Activated gamma-delta T cell treated with Interleukin-2 at 50 U/mL for 16 hours (primary cell): ENCODE results near the gene LRBA.

Experiments used
- DNase-seq: peaks from one replicate; pipeline ENCODE4 v3.0.0-alpha.2; 2020

Gene LRBA

GRCh38 chr4:150647008-150647407 is 368.1 kb downstream of the LRBA start:
- no peak for DNase-seq

GRCh38 chr4:150641612-150642011 is 373.5 kb downstream of the LRBA start:
- DNase-seq = no peak

GRCh38 chr4:150632639-150633038 is 382.4 kb downstream of the LRBA start:
- DNase-seq = no peak

- DNase-seq = no peak
Measured at GRCh38 chr4:150628073-150628472, 387.0 kb downstream of the LRBA start.

DNA sequence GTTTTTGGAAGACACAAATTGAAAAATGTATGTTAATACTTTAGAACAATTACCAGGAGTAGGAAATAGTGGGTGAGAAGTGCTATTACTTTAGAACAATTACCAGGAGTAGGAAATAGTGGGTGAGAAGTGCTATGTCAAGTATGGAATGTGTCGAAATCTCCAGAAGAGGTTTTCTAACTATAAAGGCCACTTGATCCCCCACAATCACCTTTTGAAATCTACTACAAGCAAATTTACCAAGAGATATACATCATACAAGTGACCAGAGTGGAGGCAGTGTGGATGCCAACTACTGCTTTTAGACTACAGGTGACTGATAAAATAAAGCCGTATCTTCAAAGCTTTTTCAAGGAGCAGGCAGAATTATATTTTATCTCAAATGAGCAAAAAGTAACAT is 390.1 kb downstream of the LRBA start:
- no peak for DNase-seq

DNA sequence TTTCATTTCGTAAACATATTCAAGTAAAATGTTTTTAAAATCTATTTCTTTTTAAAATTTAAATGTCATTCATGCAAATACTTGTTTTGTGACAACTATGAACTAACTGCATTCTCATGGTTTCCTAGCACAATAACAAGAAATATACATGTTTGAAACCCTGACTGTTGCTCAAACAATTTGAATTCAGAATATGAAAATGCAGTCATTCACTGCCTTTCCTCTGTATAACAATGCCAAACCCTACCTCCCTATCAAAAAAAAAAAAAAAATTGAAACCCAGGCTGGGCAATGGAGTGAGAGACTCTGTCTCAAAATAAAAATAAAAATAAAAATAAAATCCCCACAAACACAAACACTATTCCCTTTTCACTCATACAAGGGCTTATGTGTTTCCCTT is 391.0 kb downstream of the LRBA start:
- DNase-seq = no peak

DNA sequence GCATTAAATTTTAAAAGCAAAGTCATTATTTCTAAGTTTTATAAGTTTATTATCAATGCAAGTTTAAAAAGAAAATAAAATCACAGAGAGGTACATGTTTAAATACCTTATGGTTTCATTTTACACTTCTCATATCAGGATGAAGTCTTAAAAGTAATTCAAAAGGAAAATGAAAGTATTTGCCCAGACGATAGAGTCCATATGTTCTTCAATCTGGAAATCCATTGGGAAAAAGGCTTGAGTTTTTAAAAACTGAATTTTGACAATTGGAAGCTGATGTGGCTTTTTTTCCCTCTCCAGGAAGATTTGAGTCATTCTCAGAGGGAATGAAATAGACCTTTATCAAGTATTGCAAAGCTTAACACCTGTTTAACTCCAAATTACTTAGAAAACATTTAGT is 396.0 kb downstream of the LRBA start:
- DNase-seq = no peak

DNA sequence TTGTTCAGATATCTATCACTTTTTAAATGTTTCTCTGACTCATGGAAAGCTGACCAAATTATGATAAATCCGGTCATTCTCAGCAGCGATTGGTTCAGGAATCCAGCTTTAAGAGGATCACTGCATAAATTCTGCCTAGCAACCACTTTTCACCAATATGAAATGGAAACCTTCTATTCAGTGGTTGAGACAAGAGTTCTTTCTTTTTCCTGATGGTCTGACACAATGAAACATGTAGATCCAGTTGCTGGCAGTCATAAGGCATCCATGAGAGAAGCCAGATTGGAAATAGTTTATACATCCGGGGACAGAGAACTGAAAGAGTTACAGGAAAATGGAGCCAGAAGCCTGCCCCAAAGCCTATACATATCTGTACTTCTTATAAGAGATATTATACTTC is 406.0 kb downstream of the LRBA start:
- DNase-seq = no peak

DNA sequence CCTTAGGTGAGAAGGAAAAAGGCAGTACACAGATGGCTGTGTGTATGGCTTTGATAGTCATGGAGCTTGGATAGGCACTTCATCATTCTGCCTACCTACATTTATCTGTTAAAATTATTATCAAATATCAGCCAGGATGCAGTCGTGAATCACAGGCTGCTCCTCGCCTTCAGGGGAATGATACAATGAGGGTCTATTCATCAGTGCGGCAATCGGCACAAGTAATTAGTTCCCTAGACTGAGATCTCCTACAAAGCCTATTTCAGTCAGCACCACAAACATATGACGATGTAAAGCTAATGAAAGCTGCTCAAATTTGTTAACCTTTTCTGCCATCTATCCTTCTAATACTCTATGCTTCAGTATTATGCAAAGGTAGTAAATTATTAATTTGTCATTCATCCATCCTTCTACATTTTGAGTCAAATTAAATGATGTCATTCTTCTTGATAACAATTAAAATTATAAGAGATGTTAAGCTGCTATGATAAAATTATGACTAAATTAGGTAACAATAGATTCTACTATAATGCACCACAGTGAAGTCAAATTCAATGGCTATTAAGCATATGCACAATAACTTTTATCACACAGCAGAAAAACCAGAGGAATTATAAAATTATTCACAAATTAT is 414.2 kb downstream of the LRBA start:
- DNase-seq = no peak

DNA sequence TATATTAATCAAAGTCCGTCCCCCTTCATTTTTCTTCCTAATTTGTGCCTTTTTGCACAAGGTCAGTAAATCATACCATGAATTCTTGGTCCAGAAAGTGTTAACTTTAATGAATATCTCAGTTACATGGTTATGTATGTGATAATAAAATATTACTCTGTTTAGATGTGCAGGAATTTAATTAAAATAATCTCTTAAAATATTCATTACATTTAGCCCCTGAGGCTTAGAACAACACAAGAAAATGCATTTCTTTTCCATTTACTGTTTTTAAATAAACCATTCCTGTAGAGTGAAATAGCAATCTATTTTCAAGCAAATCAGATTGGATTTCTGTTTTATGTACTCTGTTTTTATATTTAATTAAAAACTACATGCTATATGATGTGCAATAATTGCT is 415.5 kb downstream of the LRBA start:
- DNase-seq = no peak

- DNase-seq = no peak
Measured at GRCh38 chr4:150598909-150599308, 416.2 kb downstream of the LRBA start.

DNA sequence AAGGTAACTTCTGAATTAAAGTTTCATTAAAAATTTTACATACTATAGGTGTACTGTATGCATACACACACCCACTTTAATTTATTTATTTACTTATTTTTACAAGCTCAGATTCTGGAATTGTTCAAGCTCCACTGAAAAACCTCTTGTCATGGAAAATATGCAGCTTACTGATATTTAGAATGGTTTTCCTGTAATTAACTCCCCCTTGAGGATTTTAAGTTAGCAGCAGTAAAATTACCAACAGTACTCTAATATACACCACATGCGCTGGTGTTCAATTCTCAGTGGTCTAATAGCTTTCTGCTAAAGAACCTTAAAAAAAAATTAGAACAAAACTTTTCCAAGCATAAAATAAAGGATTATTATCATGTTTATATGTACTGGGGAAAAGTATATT is 421.1 kb downstream of the LRBA start:
- no peak for DNase-seq

DNA sequence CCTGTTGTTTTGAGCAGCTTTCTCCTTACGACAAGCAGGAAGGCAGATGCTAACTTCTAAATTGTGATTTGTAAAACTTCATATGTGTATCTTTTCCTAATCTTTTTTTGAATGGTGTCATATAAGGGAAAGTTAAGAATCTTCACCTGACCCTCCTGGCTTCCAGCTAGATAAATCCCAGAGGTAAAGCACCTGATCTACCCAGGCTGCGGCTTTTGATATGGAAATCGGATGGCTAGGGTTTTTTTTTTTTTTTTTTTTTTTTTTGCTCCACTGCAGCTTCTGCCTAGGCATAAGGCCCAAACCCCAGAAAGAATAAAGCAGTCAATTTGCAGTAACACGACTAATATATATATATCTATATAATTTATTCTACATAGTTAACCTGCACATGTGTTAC is 423.2 kb downstream of the LRBA start:
- no peak for DNase-seq

GRCh38 chr4:150591406-150591805 is 423.7 kb downstream of the LRBA start:
- DNase-seq = no peak

DNA sequence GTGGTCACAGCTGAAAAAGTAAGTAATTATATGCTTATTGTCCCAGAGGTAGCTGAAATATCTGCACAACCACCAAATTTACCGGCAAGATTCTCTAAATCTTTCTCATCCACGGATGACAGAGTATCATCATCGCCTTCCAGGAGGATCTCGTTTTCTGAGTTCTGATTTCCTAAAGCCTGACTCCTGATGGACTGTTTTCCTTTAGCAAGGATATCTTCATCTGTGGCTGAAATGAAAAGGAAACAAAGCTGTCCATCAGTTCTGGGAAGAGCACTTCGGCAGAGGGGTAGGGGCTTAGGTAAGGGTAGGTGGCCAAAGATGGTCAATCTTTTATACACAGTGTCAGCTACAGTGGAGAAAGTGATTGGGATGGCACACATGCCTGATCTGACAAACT is 424.5 kb downstream of the LRBA start:
- no peak for DNase-seq

GRCh38 chr4:150589157-150589556 is 425.9 kb downstream of the LRBA start:
- DNase-seq = no peak

GRCh38 chr4:150588316-150588715 is 426.8 kb downstream of the LRBA start:
- DNase-seq = no peak

DNA sequence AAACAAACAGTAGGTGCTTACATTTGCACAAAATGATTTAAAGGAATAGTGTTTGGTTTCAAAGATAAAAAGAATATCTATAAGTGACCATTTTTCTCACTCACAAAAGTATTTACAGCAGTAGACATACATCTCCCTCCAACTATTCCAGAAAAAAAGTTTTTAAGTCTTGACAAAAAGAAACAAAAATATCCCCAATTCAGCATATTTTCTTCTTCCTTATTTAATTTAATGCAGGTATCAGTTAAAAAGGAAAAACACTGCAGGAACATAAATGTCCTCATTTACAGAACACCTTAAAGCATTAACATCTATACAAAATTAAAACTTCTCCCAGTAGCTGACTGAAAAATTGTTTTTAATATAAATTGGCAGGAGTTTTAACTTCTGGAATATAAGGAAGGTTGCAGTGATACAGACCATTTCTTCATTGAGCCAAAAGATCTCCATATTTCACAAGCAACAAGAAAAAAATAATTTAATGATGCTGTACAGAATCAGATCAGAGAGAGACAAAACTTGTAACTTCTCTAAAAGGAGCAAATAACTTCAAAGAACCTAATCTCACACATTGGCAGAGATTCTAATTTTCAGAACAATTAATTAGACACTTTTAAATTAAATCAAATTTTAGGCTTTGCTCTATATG is 428.8 kb downstream of the LRBA start:
- DNase-seq = no peak

- DNase-seq = no peak
Measured at GRCh38 chr4:150585611-150586010, 429.5 kb downstream of the LRBA start.

DNA sequence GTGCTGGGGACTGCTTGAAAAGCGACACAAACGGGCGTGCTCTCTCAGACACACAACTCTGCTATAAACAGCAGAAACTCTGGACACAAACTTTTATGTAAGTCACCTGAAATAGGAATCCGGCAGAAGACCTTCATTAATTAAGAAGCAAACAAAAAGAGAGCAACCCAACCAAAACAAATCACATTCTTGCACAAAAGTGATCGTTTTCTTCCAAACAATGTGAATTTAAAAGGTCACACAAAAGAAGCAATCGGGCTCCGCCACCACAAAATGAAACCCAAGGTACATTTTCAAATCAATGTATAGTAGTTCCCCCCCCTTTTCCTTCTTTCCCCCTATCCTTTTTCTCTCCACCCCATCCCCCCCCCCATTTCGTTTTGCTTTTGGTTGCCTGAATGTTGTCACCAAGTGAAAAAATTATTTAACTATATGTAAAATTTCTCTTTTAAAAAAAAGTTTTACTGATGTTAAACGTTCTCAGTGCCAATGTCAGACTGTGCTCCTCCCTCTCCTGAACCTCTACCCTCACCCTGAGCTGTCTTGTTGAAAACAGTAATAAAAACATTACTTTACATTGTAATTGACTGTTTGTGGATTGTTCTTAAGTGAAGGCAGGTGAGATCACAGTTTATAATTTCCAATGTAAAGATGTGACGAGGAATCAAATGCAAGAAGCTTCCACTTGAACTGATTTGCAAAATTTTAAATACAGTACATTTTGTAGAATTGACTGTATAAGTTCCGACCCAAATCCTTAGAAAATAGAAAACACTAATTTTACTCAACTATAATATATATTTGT is 430.8 kb downstream of the LRBA start:
- DNase-seq = no peak

DNA sequence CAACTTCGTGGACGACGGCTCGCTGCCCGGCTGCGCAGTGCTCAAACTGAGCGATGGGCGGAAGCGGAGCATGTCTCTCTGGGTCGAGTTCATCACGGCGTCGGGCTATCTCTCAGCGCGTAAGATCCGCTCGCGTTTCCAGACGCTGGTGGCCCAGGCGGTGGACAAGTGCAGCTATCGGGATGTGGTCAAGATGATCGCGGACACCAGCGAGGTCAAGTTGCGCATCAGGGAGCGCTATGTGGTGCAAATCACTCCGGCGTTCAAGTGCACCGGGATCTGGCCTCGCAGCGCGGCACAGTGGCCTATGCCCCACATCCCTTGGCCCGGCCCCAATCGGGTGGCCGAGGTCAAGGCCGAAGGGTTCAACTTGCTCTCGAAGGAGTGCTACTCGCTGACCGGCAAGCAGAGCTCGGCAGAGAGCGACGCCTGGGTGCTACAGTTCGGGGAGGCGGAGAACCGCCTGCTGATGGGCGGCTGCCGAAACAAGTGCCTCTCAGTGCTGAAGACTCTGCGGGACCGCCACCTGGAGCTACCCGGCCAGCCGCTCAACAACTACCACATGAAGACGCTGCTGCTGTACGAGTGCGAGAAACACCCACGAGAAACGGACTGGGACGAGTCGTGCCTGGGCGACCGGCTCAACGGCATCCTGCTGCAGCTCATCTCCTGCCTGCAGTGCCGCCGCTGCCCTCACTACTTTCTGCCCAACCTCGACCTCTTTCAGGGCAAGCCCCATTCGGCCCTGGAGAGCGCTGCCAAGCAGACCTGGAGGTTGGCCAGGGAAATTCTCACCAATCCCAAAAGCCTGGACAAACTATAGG is 431.6 kb downstream of the LRBA start:
- no peak for DNase-seq

DNA sequence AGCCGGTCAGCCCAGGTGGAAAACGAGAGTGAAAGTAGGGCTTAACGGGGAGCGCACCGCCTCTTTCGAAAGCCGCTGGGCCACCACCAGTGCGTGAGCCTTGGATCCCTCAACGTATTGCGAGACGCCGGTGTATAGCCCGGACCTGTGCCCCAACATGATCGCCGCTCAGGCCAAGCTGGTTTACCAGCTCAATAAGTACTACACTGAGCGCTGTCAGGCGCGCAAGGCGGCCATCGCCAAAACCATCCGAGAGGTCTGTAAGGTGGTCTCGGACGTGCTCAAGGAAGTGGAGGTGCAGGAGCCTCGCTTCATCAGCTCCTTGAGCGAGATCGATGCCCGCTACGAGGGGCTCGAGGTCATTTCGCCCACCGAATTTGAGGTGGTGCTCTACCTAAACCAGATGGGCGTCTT is 432.2 kb downstream of the LRBA start:
- no peak for DNase-seq

- DNase-seq = no peak
Measured at GRCh38 chr4:150582146-150582872, 432.8 kb downstream of the LRBA start, which contains the start of gene MAB21L2. Gene MAB21L2 (plus strand): TSS chr4:150582151. CDS start chr4:150583030, 879 bp downstream.
